Vagina (tissue), 2 donors: ENCODE results near the gene FLT4.
"Not testable (repeated sequence)": the region's sequence is repeated elsewhere in the genome, so short reads cannot be mapped to it uniquely, and the experiment has no call there.

ENCODE experiments used
- POLR2A ChIP-seq, 2 donors: fragments of 450-650 bp; IDR thresholded peaks; one replicate each; pipeline ENCODE4 v1.6.1; 2017; ENCODE audit warnings: antibody characterized with exemption in 2 of 2, mild to moderate bottlenecking in 2 of 2, moderate library complexity in 2 of 2
- POLR2AphosphoS5 ChIP-seq, 2 donors: sonication (generic); formaldehyde crosslinking; IDR thresholded peaks; one replicate each; pipeline ENCODE4 v1.9.0; 2017; ENCODE audit warnings: antibody characterized with exemption in 2 of 2, mild to moderate bottlenecking in 2 of 2, low read depth in 1 of 2; ENCODE audit not compliant: insufficient read depth in 1 of 2
- TF ChIP-seq, protein P1 (sequence below), 3 experiments: fragments of 450-650 bp in 2 of 3; fragments of 200-600 bp in 1 of 3; sonication (generic) in 1 of 3; IDR thresholded peaks; one replicate each; pipeline ENCODE4 v1.5.1; 2017 to 2019; ENCODE audit warnings: antibody characterized with exemption in 3 of 3, mild to moderate bottlenecking in 2 of 3, moderate library complexity in 2 of 3

GRCh38 chr5:180674090-180674475 lies 24.7 kb upstream of the FLT4 start:
- TF ChIP-seq POLR2A (IDR thresholded peaks at IDR 0.05); POLR2AphosphoS5 (IDR thresholded peaks at IDR 0.05; ENCODE audit: insufficient read depth in 1 of 2, low read depth in 1 of 2): not testable (repeated sequence)
- TF ChIP-seq, protein P1, sequence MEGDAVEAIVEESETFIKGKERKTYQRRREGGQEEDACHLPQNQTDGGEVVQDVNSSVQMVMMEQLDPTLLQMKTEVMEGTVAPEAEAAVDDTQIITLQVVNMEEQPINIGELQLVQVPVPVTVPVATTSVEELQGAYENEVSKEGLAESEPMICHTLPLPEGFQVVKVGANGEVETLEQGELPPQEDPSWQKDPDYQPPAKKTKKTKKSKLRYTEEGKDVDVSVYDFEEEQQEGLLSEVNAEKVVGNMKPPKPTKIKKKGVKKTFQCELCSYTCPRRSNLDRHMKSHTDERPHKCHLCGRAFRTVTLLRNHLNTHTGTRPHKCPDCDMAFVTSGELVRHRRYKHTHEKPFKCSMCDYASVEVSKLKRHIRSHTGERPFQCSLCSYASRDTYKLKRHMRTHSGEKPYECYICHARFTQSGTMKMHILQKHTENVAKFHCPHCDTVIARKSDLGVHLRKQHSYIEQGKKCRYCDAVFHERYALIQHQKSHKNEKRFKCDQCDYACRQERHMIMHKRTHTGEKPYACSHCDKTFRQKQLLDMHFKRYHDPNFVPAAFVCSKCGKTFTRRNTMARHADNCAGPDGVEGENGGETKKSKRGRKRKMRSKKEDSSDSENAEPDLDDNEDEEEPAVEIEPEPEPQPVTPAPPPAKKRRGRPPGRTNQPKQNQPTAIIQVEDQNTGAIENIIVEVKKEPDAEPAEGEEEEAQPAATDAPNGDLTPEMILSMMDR (IDR thresholded peaks at IDR 0.05), result not testable (repeated sequence)
